Astrocyte of the hippocampus (primary cell): ENCODE measurements around the gene TGM4.
"Not testable (repeated sequence)": the region's sequence is repeated elsewhere in the genome, so short reads cannot be mapped to it uniquely, and the experiment has no call there.

ENCODE experiments used
- DNase-seq: peaks from one replicate; pipeline ENCODE4 v3.0.0; 2011; ENCODE audit warnings: low read depth, low spot score

TGM4 gene

GRCh38 chr3:44874308-44874707 lies at the start of gene TGM4:
TGM4 (plus strand) TSS chr3:44874608; CDS start chr3:44874679, 71 bp downstream.
- DNase-seq: no peak

- peak; percentile 49 for DNase-seq
Observed at GRCh38 chr3:44825264-44825925, 49.0 kb upstream of the TGM4 start.

GRCh38 chr3:44827196-44827595 lies 47.2 kb upstream of the TGM4 start:
- no peak for DNase-seq

GRCh38 chr3:44831232-44831631 lies 43.2 kb upstream of the TGM4 start:
- DNase-seq: no peak

GRCh38 chr3:44832032-44832431 lies 42.4 kb upstream of the TGM4 start:
- DNase-seq: no peak

- DNase-seq: no peak
Observed at GRCh38 chr3:44832965-44833364, 41.4 kb upstream of the TGM4 start.

GRCh38 chr3:44833394-44833793 lies 41.0 kb upstream of the TGM4 start:
- DNase-seq: no peak

GRCh38 chr3:44835684-44836083 lies 38.7 kb upstream of the TGM4 start:
- no peak for DNase-seq

GRCh38 chr3:44842376-44842775 lies 32.0 kb upstream of the TGM4 start:
- no peak for DNase-seq

- peak; percentile 82 for DNase-seq
Observed at GRCh38 chr3:44845528-44846520, 28.6 kb upstream of the TGM4 start.

GRCh38 chr3:44848634-44849033 lies 25.8 kb upstream of the TGM4 start:
- no peak for DNase-seq

GRCh38 chr3:44856663-44857062 lies 17.7 kb upstream of the TGM4 start:
- not testable (repeated sequence) for DNase-seq

- no peak for DNase-seq
Observed at GRCh38 chr3:44860117-44860516, 14.3 kb upstream of the TGM4 start.

GRCh38 chr3:44861412-44862225 lies 12.8 kb upstream of the TGM4 start, which contains the start of gene TMEM42:
TMEM42 (plus strand) TSS chr3:44861912; CDS start chr3:44861925, 13 bp downstream.
- peak; percentile 97 for DNase-seq

GRCh38 chr3:44862226-44862637 lies 12.2 kb upstream of the TGM4 start:
- DNase-seq: peak; percentile 69

GRCh38 chr3:44865272-44866035 lies 9.0 kb upstream of the TGM4 start:
- DNase-seq: no peak

GRCh38 chr3:44867421-44868111 lies 6.8 kb upstream of the TGM4 start:
- no peak for DNase-seq

- DNase-seq: no peak
Observed at GRCh38 chr3:44870375-44871061, 3.9 kb upstream of the TGM4 start.

- DNase-seq: no peak
Observed at GRCh38 chr3:44875596-44875995, 1.2 kb downstream of the TGM4 start.

- DNase-seq: no peak
Observed at GRCh38 chr3:44877333-44877732, 2.9 kb downstream of the TGM4 start.
